AG09309 (cell line): Measurements from ENCODE around the gene NRP1.

Experiments used
- DNase-seq: peaks from one replicate; pipeline ENCODE4 v3.0.0-alpha.2; 2010; ENCODE audit warnings: low read depth
- H3K4me3 ChIP-seq: 2 replicates; pipeline ENCODE4 v1.5.1; 2011; ENCODE audit warnings: mild to moderate bottlenecking, low read depth, low read length, moderate library complexity; ENCODE audit not compliant: control insufficient read depth
- CTCF ChIP-seq: IDR thresholded peaks from 2 replicates; pipeline ENCODE4 v1.5.1; 2011; ENCODE audit warnings: mild to moderate bottlenecking, low read depth, low read length, inconsistent platforms; ENCODE audit not compliant: insufficient read depth, control insufficient read depth; ENCODE audit errors: missing control alignments

Gene NRP1

GRCh38 chr10:33298110-33298509 lies 36.4 kb downstream of the NRP1 start:
- TF ChIP-seq CTCF = no peak
- no peak for DNase-seq
- H3K4me3 ChIP-seq = no peak overlapping the region

- H3K4me3 ChIP-seq = no peak overlapping the region
- TF ChIP-seq CTCF = no peak
- no peak for DNase-seq
These were observed 38.6 kb downstream of the NRP1 start for GRCh38 chr10:33295851-33296250.

GRCh38 chr10:33293531-33294170 lies 40.8 kb downstream of the NRP1 start:
- H3K4me3 ChIP-seq = no peak overlapping the region
- TF ChIP-seq CTCF = no peak
- no peak for DNase-seq

GRCh38 chr10:33293076-33293475 lies 41.4 kb downstream of the NRP1 start:
- no peak for DNase-seq
- no peak overlapping the region for H3K4me3 ChIP-seq
- no peak for TF ChIP-seq CTCF

GRCh38 chr10:33291053-33291592 lies 43.3 kb downstream of the NRP1 start:
- peak; percentile 89 for DNase-seq
- TF ChIP-seq CTCF = no peak
- H3K4me3 ChIP-seq = no peak overlapping the region

GRCh38 chr10:33290321-33291052 lies 44.0 kb downstream of the NRP1 start:
- peak; percentile 29 for TF ChIP-seq CTCF
- DNase-seq = no peak

More at GRCh38 chr10:33290321-33291052, 44.0 kb downstream of the NRP1 start:
- no peak overlapping the region for H3K4me3 ChIP-seq
